NCI-H748 (cell line): ENCODE measurements around the gene FCN2.

Experiments
- DNase-seq: peaks from one replicate; lab custom pipeline; 2025; ENCODE audit not compliant: unreplicated experiment; lab: John Stamatoyannopoulos, UW

FCN2 gene

GRCh38 chr9:134868751-134869553, 11.7 kb upstream of the FCN2 start:
- no peak for DNase-seq

- DNase-seq = no peak
Observed at GRCh38 chr9:134869554-134870300, 10.9 kb upstream of the FCN2 start.

GRCh38 chr9:134870301-134870694, 10.3 kb upstream of the FCN2 start:
- no peak for DNase-seq

GRCh38 chr9:134870746-134871662, 9.6 kb upstream of the FCN2 start:
- no peak for DNase-seq

- no peak for DNase-seq
Observed at GRCh38 chr9:134871697-134872340, 8.8 kb upstream of the FCN2 start.

- peak; percentile 7 for DNase-seq
Observed at GRCh38 chr9:134872482-134873231, 8.0 kb upstream of the FCN2 start.

- DNase-seq = no peak
Observed at GRCh38 chr9:134875371-134875770, 5.2 kb upstream of the FCN2 start.

- no peak for DNase-seq
Observed at GRCh38 chr9:134877541-134877940, 3.1 kb upstream of the FCN2 start.

- no peak for DNase-seq
Observed at GRCh38 chr9:134879664-134880483, 736 bp upstream of the FCN2 start.

GRCh38 chr9:134881313-134881670, 682 bp downstream of the FCN2 start:
- no peak for DNase-seq

GRCh38 chr9:134882204-134882785, 1.7 kb downstream of the FCN2 start:
- DNase-seq = no peak

- DNase-seq = no peak
Observed at GRCh38 chr9:134883040-134883782, 2.6 kb downstream of the FCN2 start.

GRCh38 chr9:134884492-134884891, 3.9 kb downstream of the FCN2 start:
- no peak for DNase-seq

- no peak for DNase-seq
Observed at GRCh38 chr9:134885001-134885678, 4.5 kb downstream of the FCN2 start.

GRCh38 chr9:134885679-134886412, 5.2 kb downstream of the FCN2 start:
- DNase-seq = no peak

GRCh38 chr9:134886413-134886913, 5.9 kb downstream of the FCN2 start:
- DNase-seq = no peak

- DNase-seq = no peak
Observed at GRCh38 chr9:134887219-134887618, 6.6 kb downstream of the FCN2 start.
